Inferior parietal cortex (tissue), 1 donor: Measurements from ENCODE around the gene ZNF496.
"Not testable (repeated sequence)": the region's sequence is repeated elsewhere in the genome, so short reads cannot be mapped to it uniquely, and the experiment has no call there.

ENCODE experiments used
- DNase-seq: peaks from one replicate; pipeline ENCODE4 v3.0.0-alpha.2; 2016; ENCODE audit errors: extremely low spot score

Gene ZNF496

DNA sequence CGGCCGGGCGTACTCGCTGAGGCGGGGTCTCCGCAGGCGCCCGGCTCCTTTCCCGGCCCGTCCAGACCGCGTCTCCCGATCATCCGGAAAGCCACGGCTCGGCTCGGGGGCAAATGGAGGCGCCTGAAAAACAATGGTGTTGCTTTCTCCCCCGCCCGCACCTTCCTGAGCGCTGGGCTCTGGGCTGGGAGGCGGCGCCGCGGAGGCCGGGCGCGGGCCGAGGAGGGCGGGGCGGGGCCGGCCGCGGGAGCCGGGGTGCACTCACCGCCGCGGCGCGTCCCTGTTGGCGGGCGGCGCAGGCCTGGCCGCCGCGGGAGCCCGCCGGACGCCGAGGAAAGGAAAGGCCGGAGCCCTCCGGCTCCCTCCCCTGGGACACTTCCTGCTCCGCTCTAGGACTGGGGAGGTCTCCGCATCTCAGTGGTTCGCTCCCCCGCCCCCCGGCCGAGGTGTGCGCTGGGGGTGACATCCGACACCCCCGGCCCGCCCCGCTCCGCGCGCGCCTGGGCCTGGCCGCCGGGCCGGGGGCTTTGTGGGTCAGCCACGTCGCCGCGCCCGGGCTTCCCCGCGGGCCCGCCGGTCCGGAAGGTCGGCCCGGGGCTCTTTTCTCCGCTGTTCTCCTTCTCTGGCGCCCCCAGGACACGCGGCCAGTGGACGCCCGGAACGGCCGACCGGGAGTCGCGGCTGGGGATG, at the start of gene ZNF496:
Gene ZNF496 (minus strand): TSS at position 343 of the 690 bp plus-strand sequence. CDS start 2,289 bp downstream, outside the sequence.
- DNase-seq: peak; percentile 70

DNA sequence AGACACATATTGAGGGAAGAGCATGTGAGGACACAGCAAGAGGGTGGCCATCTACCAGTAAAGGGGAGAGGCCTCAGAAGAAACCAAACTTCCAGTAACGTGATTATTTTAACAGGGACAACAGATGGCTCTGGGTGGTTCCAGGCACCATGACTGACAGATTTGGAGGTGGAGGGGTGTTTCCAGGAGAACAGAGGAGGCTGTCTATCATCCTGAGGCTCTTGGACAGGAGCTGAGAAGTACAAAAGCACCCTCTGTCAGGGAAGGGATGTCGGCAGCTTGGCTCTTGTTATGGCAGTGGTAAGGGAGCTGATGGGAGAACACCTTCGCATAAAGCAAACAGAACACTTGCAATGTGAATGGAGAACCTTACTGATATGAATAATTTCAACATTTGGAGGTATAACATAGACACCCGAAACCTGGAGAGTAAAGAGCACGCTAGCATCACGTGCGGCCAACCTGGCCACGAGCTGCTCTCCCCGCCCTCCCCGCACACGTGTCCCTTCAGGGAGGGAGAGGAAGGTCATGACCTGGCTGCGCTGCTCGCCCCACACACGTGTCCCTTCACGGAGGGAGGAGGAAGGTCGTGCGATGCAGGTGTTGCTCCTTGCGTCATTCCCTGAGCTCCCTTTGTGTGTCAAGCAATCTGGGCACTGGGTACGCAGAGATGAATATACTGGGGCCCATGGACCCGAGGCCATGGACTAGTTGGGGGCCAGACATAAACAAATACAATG, 46.8 kb upstream of the ZNF496 start:
- no peak for DNase-seq

GRCh38 chr1:247377656-247378055, 46.0 kb upstream of the ZNF496 start:
- DNase-seq: not testable (repeated sequence)

DNA sequence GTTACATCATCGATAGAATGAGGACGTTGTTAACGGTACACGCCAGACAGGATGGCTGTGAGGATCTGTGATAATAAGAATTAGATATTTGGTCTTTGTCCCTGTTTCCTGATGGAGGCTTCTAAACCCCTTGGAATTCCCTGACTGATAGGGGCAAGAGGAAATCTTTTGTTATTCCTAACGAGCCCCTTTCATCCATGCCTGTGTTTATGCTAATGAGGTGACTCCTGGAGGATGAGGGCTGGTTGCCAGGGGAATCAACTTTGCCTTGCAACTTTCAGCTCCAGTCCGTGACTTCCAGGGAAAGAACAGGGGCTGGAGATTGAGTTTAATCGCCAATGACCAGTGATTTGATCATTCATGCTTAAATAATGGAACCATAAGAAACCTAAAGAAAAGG, 45.0 kb upstream of the ZNF496 start:
- DNase-seq: no peak

- DNase-seq: no peak
These were observed 44.1 kb upstream of the ZNF496 start for GRCh38 chr1:247375747-247376146.

- DNase-seq: not testable (repeated sequence)
These were observed 43.1 kb upstream of the ZNF496 start for GRCh38 chr1:247374651-247375334.

GRCh38 chr1:247373721-247374141, 42.1 kb upstream of the ZNF496 start:
- DNase-seq: no peak

DNA sequence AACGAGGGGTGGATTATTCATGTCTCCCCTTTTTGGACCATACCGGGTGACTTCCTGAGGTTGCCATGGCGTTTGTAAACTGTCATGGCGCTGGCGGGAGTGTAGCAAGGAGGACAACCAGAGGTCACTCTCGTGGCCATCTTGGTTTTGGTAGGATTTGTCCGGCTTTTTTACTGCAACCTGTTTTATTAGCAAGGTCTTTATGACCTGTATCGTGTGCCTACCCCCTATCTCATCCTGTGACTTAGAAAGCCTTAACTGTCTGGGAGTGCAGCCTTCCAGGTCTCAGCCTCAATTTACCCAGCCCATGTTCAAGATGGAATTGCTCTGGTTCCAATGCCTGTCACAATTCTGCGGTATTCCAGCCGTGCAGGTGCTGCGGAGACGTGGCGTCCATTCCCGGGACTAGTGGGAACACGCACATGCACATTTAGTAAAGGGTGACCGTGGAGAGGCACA, 40.2 kb upstream of the ZNF496 start:
- no peak for DNase-seq

DNA sequence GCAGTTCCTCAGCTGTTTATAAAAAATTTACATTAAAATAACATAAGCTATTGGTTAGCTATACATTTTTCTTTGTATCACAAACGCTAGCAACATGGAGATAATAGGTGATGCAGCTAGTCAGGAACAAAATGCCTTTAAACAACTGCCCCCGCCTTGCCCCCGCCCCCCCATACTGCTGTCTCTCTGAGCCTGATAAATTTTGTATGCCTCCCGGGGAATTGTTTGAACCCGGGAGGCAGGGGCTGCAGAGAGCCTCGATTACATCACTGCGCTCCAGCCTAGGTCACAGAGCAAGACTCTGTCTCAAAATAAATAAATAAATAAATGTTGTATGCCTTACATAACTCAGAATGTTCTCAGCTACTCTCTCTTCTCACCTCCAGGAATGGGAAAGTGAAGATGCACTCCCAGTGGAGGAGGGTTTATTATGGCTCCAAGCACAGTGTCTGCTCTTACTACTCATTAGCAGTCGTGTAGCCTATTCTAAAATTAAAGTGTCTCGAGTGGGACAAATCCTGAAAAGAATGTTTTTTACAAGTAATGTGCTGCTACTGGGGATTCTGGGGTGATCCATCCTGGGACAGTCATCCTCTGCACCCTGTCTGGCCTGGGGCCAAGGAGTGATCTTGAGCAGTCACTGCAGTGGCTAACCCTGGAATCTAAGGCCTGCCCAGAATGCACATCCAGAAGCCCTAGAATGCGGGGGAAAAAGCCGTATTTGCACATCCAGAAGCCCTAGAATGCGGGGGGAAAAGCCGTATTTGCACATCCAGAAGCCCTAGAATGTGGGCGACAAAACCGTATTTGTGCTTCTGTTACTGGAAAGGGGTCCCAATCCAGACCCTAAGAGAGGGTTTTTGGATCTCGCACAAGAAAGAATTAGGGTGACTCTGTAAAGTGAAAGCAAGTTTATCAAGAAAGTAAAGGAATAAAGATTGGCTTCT, 39.4 kb upstream of the ZNF496 start:
- no peak for DNase-seq

DNA sequence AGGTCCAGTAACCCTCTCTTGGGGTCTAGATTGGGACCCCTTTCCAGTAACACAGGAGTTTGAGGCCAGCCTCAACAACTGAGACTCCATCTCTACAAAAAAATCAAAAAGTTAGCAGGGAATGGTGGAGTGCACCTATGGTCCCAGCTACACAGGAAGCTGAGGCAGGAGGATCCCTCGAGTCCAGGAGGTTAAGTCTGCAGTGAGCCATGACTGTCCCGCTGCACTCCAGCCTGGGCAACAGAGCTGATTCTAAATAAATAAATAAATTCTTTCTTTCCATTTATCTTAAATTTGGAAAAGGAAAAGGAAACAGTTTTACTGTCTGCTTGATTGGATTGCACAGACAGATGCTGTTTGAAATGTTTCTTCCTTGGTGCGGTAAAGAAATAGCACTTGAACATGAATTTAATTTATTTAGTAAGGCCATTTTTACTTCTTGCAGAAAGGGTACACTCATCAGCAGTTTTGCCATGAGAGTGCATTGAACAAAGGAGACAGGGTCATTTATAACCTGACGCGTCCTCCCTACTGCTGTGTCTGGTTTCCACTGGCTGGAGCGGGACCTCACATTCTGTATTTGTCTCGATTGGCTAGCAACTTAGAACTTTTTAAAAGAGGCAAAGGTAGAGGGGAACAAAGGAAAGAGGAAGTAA, 37.0 kb upstream of the ZNF496 start:
- no peak for DNase-seq

DNA sequence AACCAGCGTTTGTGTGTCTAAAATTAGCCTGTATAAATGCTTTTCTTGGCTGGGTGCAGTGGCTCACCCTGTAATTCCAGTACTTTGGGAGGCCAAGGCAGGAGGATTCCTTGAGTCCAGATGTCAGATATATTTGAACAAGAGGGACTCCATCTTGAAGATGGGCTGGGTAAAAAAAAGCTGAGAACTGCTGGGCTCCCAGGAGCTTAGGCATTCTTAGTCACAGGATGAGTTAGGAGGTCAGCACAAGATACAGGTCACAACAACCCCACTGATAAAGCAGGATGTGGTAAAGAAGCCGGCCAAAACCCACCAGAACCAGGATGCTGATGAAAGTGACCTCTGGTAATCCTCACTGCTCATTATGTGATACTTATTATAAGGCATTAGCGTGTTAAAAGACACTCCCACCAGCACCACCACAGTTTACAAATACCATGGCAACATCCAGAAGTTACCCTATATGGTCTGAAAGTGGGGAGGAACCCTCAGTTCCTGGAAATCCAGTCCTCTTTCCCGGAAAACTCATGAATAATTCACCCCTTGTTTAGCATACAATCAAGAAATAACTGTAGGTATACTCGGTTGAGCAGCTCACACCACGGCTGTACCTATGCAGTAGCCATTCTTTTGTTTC, 36.2 kb upstream of the ZNF496 start:
- DNase-seq: no peak

GRCh38 chr1:247366926-247367645, 35.4 kb upstream of the ZNF496 start:
- DNase-seq: no peak

DNA sequence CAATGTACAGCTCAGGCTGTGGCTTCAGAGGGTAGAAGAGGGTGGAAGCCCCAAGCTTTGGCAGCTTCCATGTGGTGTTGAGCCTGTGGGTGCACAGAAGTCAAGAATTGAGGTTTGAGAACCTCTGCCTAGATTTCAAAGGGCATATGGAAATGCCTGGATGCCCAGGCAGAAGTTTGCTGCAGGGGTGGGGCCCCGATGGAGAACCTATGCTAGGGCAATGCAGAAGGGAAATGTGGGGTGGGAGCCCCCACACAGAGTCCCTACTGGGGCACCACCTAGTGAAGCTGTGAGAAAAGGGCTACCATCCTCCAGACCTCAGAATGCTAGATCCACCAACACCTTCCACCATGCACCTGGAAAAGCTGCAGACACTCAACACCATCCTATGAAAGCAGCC, 34.7 kb upstream of the ZNF496 start:
- not testable (repeated sequence) for DNase-seq

DNA sequence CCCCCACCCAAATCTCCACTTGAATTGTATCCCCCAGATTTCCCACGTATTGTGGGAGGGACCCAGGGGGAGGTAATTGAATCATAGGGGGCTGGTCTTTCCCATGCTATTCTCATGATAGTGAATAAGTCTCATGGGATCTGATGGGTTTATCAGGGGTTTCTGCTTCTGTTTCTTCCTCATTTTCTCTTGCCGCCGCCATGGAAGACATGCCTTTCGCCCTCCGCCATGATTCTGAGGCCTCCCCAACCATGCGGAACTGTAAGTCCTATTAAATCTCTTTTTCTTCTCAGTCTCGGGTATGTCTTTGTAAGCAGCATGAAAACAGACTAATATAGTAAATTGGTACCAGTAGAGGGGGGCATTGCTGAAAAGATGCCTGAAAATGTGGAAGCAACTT, 33.4 kb upstream of the ZNF496 start:
- DNase-seq: no peak

- not testable (repeated sequence) for DNase-seq
These were observed 31.3 kb upstream of the ZNF496 start for GRCh38 chr1:247363000-247363399.

DNA sequence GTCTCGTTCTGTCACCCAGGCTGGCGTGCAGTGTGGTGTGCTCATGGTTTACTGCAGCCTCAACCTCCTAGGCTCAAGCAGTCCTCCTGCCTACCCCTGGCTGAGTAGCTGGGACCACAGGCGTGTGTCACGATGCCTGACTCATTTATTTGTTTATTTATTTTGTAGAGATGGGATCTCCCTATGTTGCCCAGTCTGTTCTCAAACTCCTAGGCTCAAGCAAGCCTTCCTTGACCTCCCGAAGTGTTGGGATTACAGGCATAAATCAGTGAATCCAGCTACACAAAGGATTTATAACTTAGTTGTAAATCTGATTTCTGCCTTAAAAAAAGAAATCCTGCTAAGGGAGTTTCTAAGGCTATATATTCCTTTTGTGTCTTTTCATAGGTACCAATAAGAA, 30.5 kb upstream of the ZNF496 start:
- DNase-seq: no peak

- DNase-seq: no peak
These were observed 29.5 kb upstream of the ZNF496 start for GRCh38 chr1:247360991-247361731.

- DNase-seq: no peak
These were observed 28.6 kb upstream of the ZNF496 start for GRCh38 chr1:247360116-247360898.
